ENCODE measurements around the gene ING1.
A peak's percentile ranks its signal among the peaks of the same experiment; 100 is the strongest.
"Not testable (repeated sequence)": the region's sequence is repeated elsewhere in the genome, so short reads cannot be mapped to it uniquely, and the experiment has no call there.

ING1 gene

GRCh38 chr13:110713642-110713952, at the start of gene ING1:
ING1 (plus strand) TSS chr13:110713700; CDS start chr13:110714150, 450 bp downstream.
- no peak for DNase-seq

- DNase-seq: no peak
These were observed 49.5 kb upstream of the ING1 start for GRCh38 chr13:110664041-110664440.

- no peak for DNase-seq
These were observed 48.8 kb upstream of the ING1 start for GRCh38 chr13:110664673-110665072.

GRCh38 chr13:110665491-110666254, 47.8 kb upstream of the ING1 start:
- DNase-seq: no peak

- DNase-seq: no peak
These were observed 47.3 kb upstream of the ING1 start for GRCh38 chr13:110666255-110666533.

GRCh38 chr13:110669036-110669435, 44.5 kb upstream of the ING1 start:
- DNase-seq: no peak

GRCh38 chr13:110669814-110670213, 43.7 kb upstream of the ING1 start:
- DNase-seq: not testable (repeated sequence)

GRCh38 chr13:110676595-110677587, 36.6 kb upstream of the ING1 start:
- no peak for DNase-seq

GRCh38 chr13:110677731-110678545, 35.6 kb upstream of the ING1 start:
- DNase-seq: peak; percentile 70

- DNase-seq: no peak
These were observed 32.6 kb upstream of the ING1 start for GRCh38 chr13:110680852-110681251.

GRCh38 chr13:110681868-110682550, 31.5 kb upstream of the ING1 start:
- DNase-seq: no peak

- DNase-seq: no peak
These were observed 30.8 kb upstream of the ING1 start for GRCh38 chr13:110682746-110683145.

GRCh38 chr13:110683203-110683883, 30.2 kb upstream of the ING1 start:
- no peak for DNase-seq

GRCh38 chr13:110683921-110684320, 29.6 kb upstream of the ING1 start:
- no peak for DNase-seq

GRCh38 chr13:110684388-110685056, 29.0 kb upstream of the ING1 start:
- DNase-seq: no peak

- no peak for DNase-seq
These were observed 28.0 kb upstream of the ING1 start for GRCh38 chr13:110685305-110686020.

- no peak for DNase-seq
These were observed 25.8 kb upstream of the ING1 start for GRCh38 chr13:110687736-110688135.

- no peak for DNase-seq
These were observed 24.5 kb upstream of the ING1 start for GRCh38 chr13:110689041-110689440.

- no peak for DNase-seq
These were observed 23.8 kb upstream of the ING1 start for GRCh38 chr13:110689711-110690110.

- no peak for DNase-seq
These were observed 23.0 kb upstream of the ING1 start for GRCh38 chr13:110690516-110690915.

GRCh38 chr13:110695774-110696173, 17.7 kb upstream of the ING1 start:
- not testable (repeated sequence) for DNase-seq
